Left cardiac atrium (tissue), 4 donors: Measurements from ENCODE around the gene DUSP16. TPM values are rescaled to one million over a fixed set of nuclear protein-coding genes. Genes with fewer than 3 reads are reported as not detected.
"Not testable (repeated sequence)": the region's sequence is repeated elsewhere in the genome, so short reads cannot be mapped to it uniquely, and the experiment has no call there.

Source experiments
- ATAC-seq, 2 donors: fragments of 200-7000 bp; cut with Tn5 transposase; one replicate each; pipeline ENCODE4 v1.9.1; 2020; ENCODE audit warnings: mild to moderate bottlenecking in 2 of 2, moderate library complexity in 2 of 2
- DNase-seq: peaks from one replicate; pipeline ENCODE4 v3.0.0-alpha.2; 2020
- intact Hi-C, 2 donors: fragments of 100-400 bp; cut with DNase I; formaldehyde crosslinking; loops; one replicate each; pipeline versions ENCODE4 v1.14.1 to v1.15.1; 2022 to 2023
- long read RNA-seq: library from polyadenylated mRNA; unstranded; transcript quantifications from one replicate; pipeline ENCODE4 v2.0.0, GENCODE V29; 2021
- total RNA-seq, 2 donors: library from RNA; stranded (reverse); fragmentation: NEBNext Ultra II Directional; extraction: Animal tissue kit (Norgen Biotek cat#: 25700); gene quantifications; one replicate each; pipeline ENCODE4 v1.2.1, GENCODE V29; 2021
- donor health status: DM: no; HTN: yes; CAD: no.
- donor health status: DM: no; HTN: yes; CAD: no; lungs with severe emphysema.
- donor health status: DM: yes; HTN: yes; CAD: no.
- donor health status: Dilated cardiomyopathy.

DUSP16 gene
- 10 to 100 TPM; 11.5 to 17.3 TPM for total RNA-seq
- long read RNA-seq, partial matches to known transcripts, result 1 of 3 reads
- long read RNA-seq, other reads (novel, unspliced or antisense), result 2 of 3 reads

GRCh38 chr12:12562585-12563261, at the start of gene DUSP16:
Gene DUSP16 (minus strand): TSS chr12:12562863. CDS start chr12:12521098, 41,765 bp downstream.
- ATAC-seq (peak; percentile 96 to 98), DNase-seq (peak; percentile 94)
- intact Hi-C loops, result loop anchor here in 1 of 2 donors (2.0 to 10.0 kb wide), 3 partner anchors 48 to 142 kb away; partner anchors contain the start of gene CREBL2

GRCh38 chr12:12612358-12612757, 49.7 kb upstream of the DUSP16 start:
- intact Hi-C loops, result no loop called here
- DNase-seq, result no peak
- ATAC-seq, result peak; percentile 32 to 55

- DNase-seq (peak; percentile 95), ATAC-seq (peak; percentile 96 to 97)
- intact Hi-C loops, result loop anchor here in 1 of 2 donors (2.0 kb wide), 1 partner anchor 49 kb away; the partner anchor contains the start of gene DUSP16
Measured at GRCh38 chr12:12611512-12612306, 49.0 kb upstream of the DUSP16 start, which contains the start of gene CREBL2. Gene CREBL2 (plus strand): TSS chr12:12611876. CDS start chr12:12612173, 297 bp downstream.

GRCh38 chr12:12610711-12611110, 48.0 kb upstream of the DUSP16 start:
- ATAC-seq (no peak), DNase-seq (no peak)
- intact Hi-C loops, result loop anchor here in 1 of 2 donors (2.0 kb wide), 1 partner anchor 48 kb away; the partner anchor contains the start of gene DUSP16

- DNase-seq (no peak), ATAC-seq (no peak)
- intact Hi-C loops, result loop anchor here in 1 of 2 donors (2.0 kb wide), 1 partner anchor 47 kb away; the partner anchor contains the start of gene DUSP16
Measured at GRCh38 chr12:12609692-12610091, 47.0 kb upstream of the DUSP16 start.

GRCh38 chr12:12608557-12608957, 45.9 kb upstream of the DUSP16 start:
- intact Hi-C loops, result no loop called here
- no peak for DNase-seq
- ATAC-seq, result no peak

GRCh38 chr12:12606781-12607589, 44.3 kb upstream of the DUSP16 start:
- intact Hi-C loops, result no loop called here
- no peak for ATAC-seq

GRCh38 chr12:12604740-12605139, 42.1 kb upstream of the DUSP16 start:
- ATAC-seq, result no peak
- no peak for DNase-seq
- intact Hi-C loops, result no loop called here

More at GRCh38 chr12:12606781-12607589, 44.3 kb upstream of the DUSP16 start:
- no peak for DNase-seq

- peak; percentile 37 for DNase-seq
- intact Hi-C loops, result no loop called here
- ATAC-seq, result peak; percentile 44 to 60
Measured at GRCh38 chr12:12600659-12601058, 38.0 kb upstream of the DUSP16 start.

GRCh38 chr12:12599750-12600643, 37.3 kb upstream of the DUSP16 start:
- no peak for DNase-seq
- intact Hi-C loops, result no loop called here
- ATAC-seq, result no peak

- no peak for ATAC-seq
- DNase-seq, result no peak
- intact Hi-C loops, result no loop called here
Measured at GRCh38 chr12:12598864-12599263, 36.2 kb upstream of the DUSP16 start.

GRCh38 chr12:12596598-12596997, 33.9 kb upstream of the DUSP16 start:
- ATAC-seq, DNase-seq, intact Hi-C loops: not testable (repeated sequence)

- intact Hi-C loops, ATAC-seq, DNase-seq: not testable (repeated sequence)
Measured at GRCh38 chr12:12595929-12596328, 33.3 kb upstream of the DUSP16 start.

- ATAC-seq (no peak), DNase-seq (no peak)
- intact Hi-C loops, result no loop called here
Measured at GRCh38 chr12:12592930-12593329, 30.3 kb upstream of the DUSP16 start.

- ATAC-seq, result no peak
- no peak for DNase-seq
- intact Hi-C loops, result no loop called here
Measured at GRCh38 chr12:12590961-12591360, 28.3 kb upstream of the DUSP16 start.

- DNase-seq, ATAC-seq, intact Hi-C loops: not testable (repeated sequence)
Measured at GRCh38 chr12:12588436-12588835, 25.8 kb upstream of the DUSP16 start.

- ATAC-seq, result no peak
- intact Hi-C loops, result no loop called here
Measured at GRCh38 chr12:12587878-12588277, 25.2 kb upstream of the DUSP16 start.

More at GRCh38 chr12:12587878-12588277, 25.2 kb upstream of the DUSP16 start:
- no peak for DNase-seq
